Neutrophil (primary cell): ENCODE measurements around the gene MAGEF1.
A peak's percentile ranks its signal among the peaks of the same experiment; 100 is the strongest.

ENCODE experiments used
- H3K27ac ChIP-seq: fragments of 200-600 bp; sonication (generic); 2 replicates; pipeline ENCODE4 v1.5.1; 2016; ENCODE audit warnings: mild to moderate bottlenecking, moderate library complexity
- H3K27me3 ChIP-seq: fragments of 200-600 bp; sonication (generic); 2 replicates; pipeline ENCODE4 v1.6.0; 2016; ENCODE audit warnings: mild to moderate bottlenecking
- H3K36me3 ChIP-seq: fragments of 200-600 bp; sonication (generic); 2 replicates; pipeline ENCODE4 v1.5.1; 2017
- H3K4me1 ChIP-seq, 2 experiments: fragments of 200-600 bp in 1 of 2; sonication (generic) in 1 of 2; 1 replicate in 1 of 2; 2 replicates in 1 of 2; pipeline versions ENCODE4 v1.5.1 to v1.6.1; 2013 to 2016; ENCODE audit warnings: low read depth in 1 of 2, low read length in 1 of 2, mild to moderate bottlenecking in 1 of 2, moderate library complexity in 1 of 2; ENCODE audit not compliant: control insufficient read depth in 1 of 2, insufficient read depth in 1 of 2
- H3K4me3 ChIP-seq, 2 experiments: fragments of 200-600 bp in 1 of 2; sonication (generic) in 1 of 2; 1 replicate in 1 of 2; 2 replicates in 1 of 2; pipeline ENCODE4 v1.5.1; 2013 to 2016; ENCODE audit warnings: low read depth in 1 of 2, low read length in 1 of 2, mild to moderate bottlenecking in 1 of 2, moderate library complexity in 1 of 2
- H3K9me3 ChIP-seq: fragments of 200-600 bp; sonication (generic); 2 replicates; pipeline ENCODE4 v1.5.1; 2016
- TF ChIP-seq, protein P1 (sequence below): fragments of 200-600 bp; sonication (generic); IDR thresholded peaks from 2 replicates; pipeline ENCODE4 v1.5.1; 2016; ENCODE audit warnings: antibody characterized with exemption

MAGEF1 gene, protein sequence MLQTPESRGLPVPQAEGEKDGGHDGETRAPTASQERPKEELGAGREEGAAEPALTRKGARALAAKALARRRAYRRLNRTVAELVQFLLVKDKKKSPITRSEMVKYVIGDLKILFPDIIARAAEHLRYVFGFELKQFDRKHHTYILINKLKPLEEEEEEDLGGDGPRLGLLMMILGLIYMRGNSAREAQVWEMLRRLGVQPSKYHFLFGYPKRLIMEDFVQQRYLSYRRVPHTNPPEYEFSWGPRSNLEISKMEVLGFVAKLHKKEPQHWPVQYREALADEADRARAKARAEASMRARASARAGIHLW

DNA sequence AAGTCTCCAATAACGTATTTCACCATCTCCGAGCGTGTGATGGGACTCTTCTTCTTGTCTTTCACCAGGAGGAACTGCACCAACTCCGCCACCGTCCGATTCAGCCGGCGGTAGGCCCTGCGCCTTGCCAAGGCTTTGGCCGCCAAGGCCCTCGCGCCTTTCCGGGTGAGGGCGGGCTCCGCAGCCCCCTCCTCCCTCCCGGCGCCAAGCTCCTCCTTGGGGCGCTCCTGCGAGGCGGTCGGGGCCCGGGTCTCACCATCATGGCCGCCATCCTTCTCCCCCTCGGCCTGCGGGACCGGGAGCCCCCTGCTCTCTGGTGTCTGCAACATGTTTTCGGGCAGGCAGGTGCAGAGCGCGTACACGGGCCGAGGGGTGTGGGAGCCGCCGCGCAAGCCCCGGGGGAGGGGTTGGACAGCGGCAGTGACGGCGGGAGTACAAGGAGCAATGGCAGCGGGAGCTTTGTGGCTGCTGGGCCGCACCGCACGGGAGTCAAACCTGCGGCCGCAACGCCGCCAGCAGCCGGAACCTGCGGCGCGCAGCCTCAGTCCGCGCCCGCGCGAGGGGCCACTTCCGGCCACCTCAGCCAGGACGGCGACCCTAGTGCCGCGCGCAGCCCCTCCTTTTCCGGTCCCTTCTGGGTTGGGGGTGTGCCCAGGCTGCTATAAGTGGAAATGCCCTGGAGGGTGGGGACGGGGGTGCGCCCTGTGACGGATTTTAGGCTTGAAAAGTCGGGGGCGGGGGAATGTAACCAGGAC, at the start of gene MAGEF1:
Gene MAGEF1 (minus strand): TSS at position 572 of the 755 bp plus-strand sequence. CDS start 243 bp downstream, at position 329.
- Histone ChIP-seq H3K36me3 (no peaks in the 10 kb centered on the region), H3K9me3 (no peaks in the 10 kb centered on the region), H3K27me3 (no peaks in the 10 kb centered on the region), H3K4me1 (peaks cover 23 to 25% of the 10 kb centered on the region in 2 experiments), H3K4me3 (peak within 1 kb of the TSS; percentile 87 to 89), H3K27ac (peak within 1 kb of the TSS; percentile 86)
- TF ChIP-seq, protein P1, sequence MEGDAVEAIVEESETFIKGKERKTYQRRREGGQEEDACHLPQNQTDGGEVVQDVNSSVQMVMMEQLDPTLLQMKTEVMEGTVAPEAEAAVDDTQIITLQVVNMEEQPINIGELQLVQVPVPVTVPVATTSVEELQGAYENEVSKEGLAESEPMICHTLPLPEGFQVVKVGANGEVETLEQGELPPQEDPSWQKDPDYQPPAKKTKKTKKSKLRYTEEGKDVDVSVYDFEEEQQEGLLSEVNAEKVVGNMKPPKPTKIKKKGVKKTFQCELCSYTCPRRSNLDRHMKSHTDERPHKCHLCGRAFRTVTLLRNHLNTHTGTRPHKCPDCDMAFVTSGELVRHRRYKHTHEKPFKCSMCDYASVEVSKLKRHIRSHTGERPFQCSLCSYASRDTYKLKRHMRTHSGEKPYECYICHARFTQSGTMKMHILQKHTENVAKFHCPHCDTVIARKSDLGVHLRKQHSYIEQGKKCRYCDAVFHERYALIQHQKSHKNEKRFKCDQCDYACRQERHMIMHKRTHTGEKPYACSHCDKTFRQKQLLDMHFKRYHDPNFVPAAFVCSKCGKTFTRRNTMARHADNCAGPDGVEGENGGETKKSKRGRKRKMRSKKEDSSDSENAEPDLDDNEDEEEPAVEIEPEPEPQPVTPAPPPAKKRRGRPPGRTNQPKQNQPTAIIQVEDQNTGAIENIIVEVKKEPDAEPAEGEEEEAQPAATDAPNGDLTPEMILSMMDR = no peak

DNA sequence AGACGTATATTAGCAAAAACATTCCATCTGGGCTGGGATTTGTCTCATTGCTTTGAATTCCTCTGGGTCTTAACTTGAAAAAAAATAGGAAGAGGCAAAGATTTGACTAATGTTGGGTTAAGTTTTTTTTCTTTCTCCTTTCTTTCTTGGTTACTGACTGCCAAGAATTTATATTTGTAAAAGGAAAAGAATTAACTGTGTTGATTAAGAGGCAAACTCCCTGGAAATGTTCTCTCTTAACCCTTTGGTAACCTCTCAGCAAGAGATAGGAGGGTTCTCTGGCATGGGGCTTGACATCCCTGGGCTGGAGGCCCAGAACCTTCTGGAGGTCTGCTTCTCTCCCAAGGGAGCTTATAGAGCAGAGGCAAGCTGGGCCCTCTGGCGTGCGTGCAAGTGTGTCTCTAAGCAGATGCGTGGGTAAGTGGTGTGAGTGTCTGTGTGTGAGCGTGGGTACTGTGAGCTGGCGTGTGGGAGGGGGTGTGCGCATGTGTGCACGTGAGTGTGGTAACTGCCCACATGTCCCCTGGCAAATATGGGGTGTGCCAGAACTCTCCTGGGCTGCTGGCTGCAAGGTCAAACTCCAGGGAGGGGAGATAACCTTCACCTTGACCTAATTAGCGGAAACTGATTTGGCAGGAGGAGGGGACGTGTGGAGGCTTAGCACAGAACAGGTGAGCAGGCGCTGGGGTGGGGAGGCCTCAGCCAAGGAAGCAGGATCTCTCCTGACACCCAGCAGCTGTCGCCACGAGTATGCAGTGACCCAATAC, 49.4 kb upstream of the MAGEF1 start:
- TF ChIP-seq, protein P1 = no peak
- H3K36me3 ChIP-seq = no peaks in the 10 kb centered on the region
- peaks cover 11% of the 10 kb centered on the region for H3K27me3 ChIP-seq
- H3K9me3 ChIP-seq = no peaks in the 10 kb centered on the region
- H3K4me3 ChIP-seq = no peak overlapping the region
- no peaks in the 10 kb centered on the region for H3K4me1 ChIP-seq
- no peak overlapping the region for H3K27ac ChIP-seq

DNA sequence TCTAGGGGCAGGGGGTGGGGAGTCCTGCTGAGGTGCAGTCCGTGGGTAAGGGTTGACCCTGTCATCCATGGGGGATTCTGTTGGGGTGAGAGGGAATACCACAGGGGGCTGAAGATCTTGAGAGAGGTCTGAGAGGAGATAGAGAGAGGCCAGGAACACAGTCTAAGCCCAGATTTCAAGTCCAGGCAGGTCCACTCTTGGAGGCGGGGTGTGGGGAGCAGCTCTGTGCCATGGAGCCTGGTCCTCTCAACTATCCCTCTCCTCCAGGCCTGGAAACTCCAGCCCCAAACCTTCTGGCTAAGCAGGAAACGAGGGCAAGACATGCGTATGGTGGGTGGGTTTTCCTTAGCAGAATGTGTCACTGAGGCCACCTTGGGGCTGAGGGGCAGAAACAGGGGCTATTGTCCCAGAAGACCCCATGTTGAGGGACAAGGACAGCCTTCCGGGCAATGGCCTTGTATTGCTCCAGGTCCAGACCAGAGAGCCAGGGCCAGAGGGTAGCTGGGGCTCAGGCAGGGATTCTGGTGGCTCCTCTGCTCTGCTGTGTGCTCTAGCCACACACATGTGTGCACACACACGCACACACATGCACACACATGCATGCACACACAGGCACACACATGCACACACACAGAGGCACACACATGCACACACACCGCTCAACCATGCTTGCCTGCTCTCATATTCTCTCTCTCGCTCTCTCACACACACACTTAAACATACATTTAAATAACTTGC, 48.6 kb upstream of the MAGEF1 start:
- Histone ChIP-seq H3K27me3 (peaks cover 11% of the 10 kb centered on the region), H3K4me3 (no peak overlapping the region), H3K27ac (no peak overlapping the region), H3K4me1 (no peaks in the 10 kb centered on the region), H3K9me3 (no peaks in the 10 kb centered on the region), H3K36me3 (no peaks in the 10 kb centered on the region)
- TF ChIP-seq, protein P1 = no peak

DNA sequence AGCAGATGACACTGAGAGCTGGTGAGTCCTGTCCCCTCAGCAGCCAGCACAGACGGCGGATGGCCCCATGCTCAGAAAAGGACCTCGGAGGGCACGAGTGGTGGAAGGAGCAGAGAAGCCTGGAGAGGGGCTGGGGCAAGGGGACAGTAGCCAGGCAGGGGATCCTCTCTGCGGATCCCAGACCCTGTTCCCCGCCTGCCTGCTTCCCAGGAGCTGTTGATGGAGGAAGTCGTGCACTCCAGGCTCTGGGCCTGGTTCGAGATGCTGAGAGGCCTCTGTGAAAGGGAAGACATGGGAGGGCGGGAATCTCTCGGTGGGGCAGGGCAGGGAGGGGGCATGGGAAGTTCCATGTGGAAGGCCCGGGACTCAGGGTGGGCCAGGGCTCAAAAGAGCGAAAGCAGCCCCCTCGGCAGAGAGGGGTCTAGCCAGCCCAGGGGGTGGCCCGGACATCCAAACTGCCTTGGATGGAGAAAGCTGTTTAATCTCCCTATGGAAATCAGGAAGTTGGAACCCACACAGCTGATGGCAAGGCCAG, 47.9 kb upstream of the MAGEF1 start:
- Histone ChIP-seq H3K4me1 (no peaks in the 10 kb centered on the region), H3K36me3 (no peaks in the 10 kb centered on the region), H3K27ac (no peak overlapping the region), H3K9me3 (no peaks in the 10 kb centered on the region), H3K4me3 (no peak overlapping the region), H3K27me3 (peaks cover 11% of the 10 kb centered on the region)
- TF ChIP-seq, protein P1 = no peak

DNA sequence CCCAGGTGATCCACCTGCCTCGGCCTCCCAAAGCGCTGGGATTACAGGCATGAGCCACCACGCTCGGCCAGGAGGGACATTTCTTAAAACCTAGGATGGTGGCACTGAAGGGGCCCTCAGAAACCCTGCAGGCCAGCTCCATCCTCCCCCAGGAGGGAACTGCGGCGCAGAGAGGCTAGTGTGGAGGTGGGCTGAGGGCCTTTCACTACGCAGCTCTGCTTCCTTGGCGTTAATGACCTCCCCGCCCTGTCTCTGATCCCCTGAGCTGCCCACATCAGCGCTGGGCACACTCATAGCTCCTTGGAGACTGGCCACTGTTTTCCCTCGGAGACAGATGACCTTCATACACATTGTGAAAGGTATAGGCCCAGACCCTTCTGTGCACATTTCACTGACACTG, 46.2 kb upstream of the MAGEF1 start:
- Histone ChIP-seq H3K27me3 (peaks cover 11% of the 10 kb centered on the region), H3K9me3 (no peaks in the 10 kb centered on the region), H3K36me3 (no peaks in the 10 kb centered on the region), H3K4me1 (no peaks in the 10 kb centered on the region), H3K27ac (no peak overlapping the region), H3K4me3 (no peak overlapping the region)
- TF ChIP-seq, protein P1 = no peak
